HUES48 (cell line): ENCODE measurements around the gene GCKR.

Experiments used
- H3K27ac ChIP-seq: one replicate; pipeline ENCODE4 v1.7.0; 2013; ENCODE audit warnings: low read depth, low read length, inconsistent platforms
- H3K27me3 ChIP-seq: 2 replicates; pipeline ENCODE4 v1.6.1; 2013; ENCODE audit warnings: mild to moderate bottlenecking, low read length; ENCODE audit not compliant: control insufficient read depth, insufficient read depth
- H3K36me3 ChIP-seq: 2 replicates; pipeline ENCODE4 v1.6.1; 2013; ENCODE audit warnings: low read length; ENCODE audit not compliant: control insufficient read depth, insufficient read depth
- H3K4me1 ChIP-seq: 2 replicates; pipeline ENCODE4 v1.6.1; 2013; ENCODE audit warnings: mild to moderate bottlenecking, low read length; ENCODE audit not compliant: control insufficient read depth, insufficient read depth
- H3K4me3 ChIP-seq: 2 replicates; pipeline ENCODE4 v1.5.1; 2013; ENCODE audit warnings: mild to moderate bottlenecking, low read depth, low read length
- H3K9ac ChIP-seq: 2 replicates; pipeline ENCODE4 v1.6.1; 2013; ENCODE audit warnings: mild to moderate bottlenecking, low read depth, low read length, moderate library complexity
- H3K9me3 ChIP-seq: 2 replicates; pipeline ENCODE4 v1.6.1; 2013; ENCODE audit warnings: low read length; ENCODE audit not compliant: control insufficient read depth, insufficient read depth

GCKR gene

GRCh38 chr2:27492557-27492956, 4.1 kb upstream of the GCKR start:
- H3K27ac ChIP-seq: no peak overlapping the region
- no peaks in the 10 kb centered on the region for H3K9me3 ChIP-seq
- peaks cover 4% of the 10 kb centered on the region for H3K4me1 ChIP-seq
- peaks cover 26% of the 10 kb centered on the region for H3K27me3 ChIP-seq
- no peak overlapping the region for H3K9ac ChIP-seq
- no peak overlapping the region for H3K4me3 ChIP-seq
- no peaks in the 10 kb centered on the region for H3K36me3 ChIP-seq

- Histone ChIP-seq H3K27ac (no peak overlapping the region), H3K27me3 (peaks cover 26% of the 10 kb centered on the region), H3K4me1 (peaks cover 4% of the 10 kb centered on the region), H3K36me3 (no peaks in the 10 kb centered on the region), H3K9me3 (no peaks in the 10 kb centered on the region), H3K4me3 (peak overlapping the region; percentile 75; the same call in 1 of the 2 replicates), H3K9ac (no peak overlapping the region)
These were observed 2.7 kb upstream of the GCKR start for GRCh38 chr2:27493948-27494283.

GRCh38 chr2:27494284-27494943, 2.2 kb upstream of the GCKR start:
- peaks cover 4% of the 10 kb centered on the region for H3K4me1 ChIP-seq
- H3K27ac ChIP-seq: no peak overlapping the region
- H3K27me3 ChIP-seq: peaks cover 26% of the 10 kb centered on the region
- no peaks in the 10 kb centered on the region for H3K9me3 ChIP-seq
- peak overlapping the region; percentile 75 for H3K4me3 ChIP-seq
- no peaks in the 10 kb centered on the region for H3K36me3 ChIP-seq
- H3K9ac ChIP-seq: no peak overlapping the region

- H3K27ac ChIP-seq: no peak within 1 kb of the TSS
- H3K4me1 ChIP-seq: peaks cover 2% of the 10 kb centered on the region
- H3K27me3 ChIP-seq: peaks cover 26% of the 10 kb centered on the region
- no peaks in the 10 kb centered on the region for H3K9me3 ChIP-seq
- peak within 1 kb of the TSS; percentile 75 for H3K4me3 ChIP-seq
- no peaks in the 10 kb centered on the region for H3K36me3 ChIP-seq
- H3K9ac ChIP-seq: peak within 1 kb of the TSS; percentile 10; the same call in 1 of the 2 replicates
These were observed 1.6 kb upstream of the GCKR start, which contains the start of gene FNDC4 for GRCh38 chr2:27494944-27495554. Gene FNDC4, minus strand, starts transcription at chr2:27495200. Its CDS starts 521 bp downstream, at chr2:27494679.

- no peaks in the 10 kb centered on the region for H3K36me3 ChIP-seq
- no peak overlapping the region for H3K27ac ChIP-seq
- no peaks in the 10 kb centered on the region for H3K4me1 ChIP-seq
- no peaks in the 10 kb centered on the region for H3K9me3 ChIP-seq
- peaks cover 26% of the 10 kb centered on the region for H3K27me3 ChIP-seq
- no peak overlapping the region for H3K9ac ChIP-seq
- H3K4me3 ChIP-seq: peak overlapping the region; percentile 75; the same call in 1 of the 2 replicates
These were observed 741 bp upstream of the GCKR start for GRCh38 chr2:27495840-27496356.

- no peaks in the 10 kb centered on the region for H3K36me3 ChIP-seq
- peaks cover 26% of the 10 kb centered on the region for H3K27me3 ChIP-seq
- H3K4me3 ChIP-seq: no peak overlapping the region
- no peak overlapping the region for H3K27ac ChIP-seq
- no peak overlapping the region for H3K9ac ChIP-seq
- H3K4me1 ChIP-seq: no peaks in the 10 kb centered on the region
- H3K9me3 ChIP-seq: no peaks in the 10 kb centered on the region
These were observed 619 bp downstream of the GCKR start for GRCh38 chr2:27497288-27497627.

GRCh38 chr2:27498975-27499374, 2.3 kb downstream of the GCKR start:
- H3K9ac ChIP-seq: no peak overlapping the region
- H3K4me3 ChIP-seq: no peak overlapping the region
- H3K9me3 ChIP-seq: no peaks in the 10 kb centered on the region
- no peak overlapping the region for H3K27ac ChIP-seq
- peaks cover 24% of the 10 kb centered on the region for H3K27me3 ChIP-seq
- peaks cover 10% of the 10 kb centered on the region for H3K4me1 ChIP-seq
- no peaks in the 10 kb centered on the region for H3K36me3 ChIP-seq

- H3K9me3 ChIP-seq: no peaks in the 10 kb centered on the region
- no peak overlapping the region for H3K9ac ChIP-seq
- H3K27ac ChIP-seq: no peak overlapping the region
- no peaks in the 10 kb centered on the region for H3K36me3 ChIP-seq
- peaks cover 7% of the 10 kb centered on the region for H3K27me3 ChIP-seq
- H3K4me1 ChIP-seq: peaks cover 10% of the 10 kb centered on the region
- no peak overlapping the region for H3K4me3 ChIP-seq
These were observed 4.4 kb downstream of the GCKR start for GRCh38 chr2:27501042-27501441.

GRCh38 chr2:27502142-27502541, 5.5 kb downstream of the GCKR start:
- Histone ChIP-seq H3K36me3 (no peaks in the 10 kb centered on the region), H3K9me3 (no peaks in the 10 kb centered on the region), H3K4me3 (no peak overlapping the region), H3K4me1 (peaks cover 10% of the 10 kb centered on the region), H3K27ac (no peak overlapping the region), H3K27me3 (no peaks in the 10 kb centered on the region), H3K9ac (no peak overlapping the region)

GRCh38 chr2:27506587-27506986, 9.9 kb downstream of the GCKR start:
- Histone ChIP-seq H3K27me3 (no peaks in the 10 kb centered on the region), H3K9me3 (no peaks in the 10 kb centered on the region), H3K36me3 (no peaks in the 10 kb centered on the region), H3K27ac (no peak overlapping the region), H3K9ac (no peak overlapping the region), H3K4me1 (peaks cover 10% of the 10 kb centered on the region), H3K4me3 (no peak overlapping the region)

GRCh38 chr2:27507293-27507692, 10.7 kb downstream of the GCKR start:
- Histone ChIP-seq H3K9me3 (no peaks in the 10 kb centered on the region), H3K27me3 (no peaks in the 10 kb centered on the region), H3K4me1 (peaks cover 10% of the 10 kb centered on the region), H3K27ac (no peak overlapping the region), H3K4me3 (no peak overlapping the region), H3K36me3 (no peaks in the 10 kb centered on the region), H3K9ac (no peak overlapping the region)
